MM.1S (cell line): ENCODE results near the gene NKIRAS2.

Experiments
- DNase-seq: peaks from one replicate; pipeline ENCODE4 v3.0.0-alpha.2; 2015
- H2AFZ ChIP-seq: fragments of 300-600 bp; sonication (generic); 2 replicates; pipeline ENCODE4 v1.6.0; 2016; ENCODE audit warnings: antibody characterized with exemption, low read length
- H3F3A ChIP-seq: fragments of 300-600 bp; sonication (generic); 2 replicates; pipeline ENCODE4 v1.6.1; 2016; ENCODE audit warnings: mild to moderate bottlenecking, antibody characterized with exemption, low read length, moderate library complexity, mixed read lengths; ENCODE audit not compliant: insufficient read depth
- H3K27ac ChIP-seq: fragments of 300-600 bp; sonication (generic); 2 replicates; pipeline ENCODE4 v1.5.1; 2016; ENCODE audit warnings: mild to moderate bottlenecking, low read length
- H3K27me3 ChIP-seq: fragments of 300-600 bp; sonication (generic); replicated peaks from 2 replicates; pipeline ENCODE4 v1.6.0; 2016; ENCODE audit warnings: low read length; ENCODE audit not compliant: insufficient read depth
- H3K36me3 ChIP-seq: fragments of 300-600 bp; sonication (generic); replicated peaks from 2 replicates; pipeline ENCODE4 v1.6.1; 2016; ENCODE audit warnings: mild to moderate bottlenecking, low read length, mixed read lengths; ENCODE audit not compliant: insufficient read depth
- H3K4me1 ChIP-seq: fragments of 300-600 bp; sonication (generic); 2 replicates; pipeline ENCODE4 v1.6.1; 2016; ENCODE audit warnings: low read length, mixed read lengths
- H3K4me2 ChIP-seq: fragments of 300-600 bp; sonication (generic); 2 replicates; pipeline ENCODE4 v1.6.0; 2016; ENCODE audit warnings: low read depth, low read length
- H3K4me3 ChIP-seq: fragments of 300-600 bp; sonication (generic); 2 replicates; pipeline ENCODE4 v1.5.1; 2016; ENCODE audit warnings: low read length, mixed read lengths
- H3K79me2 ChIP-seq: fragments of 300-600 bp; sonication (generic); 2 replicates; pipeline ENCODE4 v1.6.1; 2016; ENCODE audit warnings: mixed run types, low read length, mixed read lengths
- H3K9ac ChIP-seq: fragments of 300-600 bp; sonication (generic); 2 replicates; pipeline ENCODE4 v1.6.1; 2016; ENCODE audit warnings: low read length, mixed read lengths
- H3K9me2 ChIP-seq: fragments of 300-600 bp; sonication (generic); replicated peaks from 2 replicates; pipeline ENCODE4 v1.6.1; 2016; ENCODE audit warnings: mild to moderate bottlenecking, low read length, mixed read lengths; ENCODE audit not compliant: insufficient read depth
- H3K9me3 ChIP-seq: fragments of 300-600 bp; sonication (generic); replicated peaks from 2 replicates; pipeline ENCODE4 v1.6.1; 2016; ENCODE audit warnings: mild to moderate bottlenecking, low read length, mixed read lengths; ENCODE audit not compliant: insufficient read depth
- H4K20me1 ChIP-seq: fragments of 300-600 bp; sonication (generic); 2 replicates; pipeline ENCODE4 v1.6.1; 2016; ENCODE audit warnings: mild to moderate bottlenecking, low read length, moderate library complexity, mixed read lengths; ENCODE audit not compliant: insufficient read depth
- EZH2 ChIP-seq: fragments of 300-600 bp; sonication (generic); optimal IDR thresholded peaks from 2 replicates; pipeline ENCODE3; 2017; ENCODE audit warnings: low read depth, mild to moderate bottlenecking, antibody characterized with exemption, low read length, mixed read lengths
- EZH2phosphoT487 ChIP-seq: fragments of 300-600 bp; sonication (generic); IDR thresholded peaks from 2 replicates; pipeline ENCODE4 v1.6.1; 2018; ENCODE audit warnings: antibody characterized with exemption, low read length
- TF ChIP-seq, protein P1 (sequence below): fragments of 300-600 bp; sonication (generic); IDR thresholded peaks from 2 replicates; pipeline ENCODE4 v1.5.1; 2016; ENCODE audit warnings: antibody characterized with exemption, low read length, mixed read lengths

NKIRAS2 gene

DNA sequence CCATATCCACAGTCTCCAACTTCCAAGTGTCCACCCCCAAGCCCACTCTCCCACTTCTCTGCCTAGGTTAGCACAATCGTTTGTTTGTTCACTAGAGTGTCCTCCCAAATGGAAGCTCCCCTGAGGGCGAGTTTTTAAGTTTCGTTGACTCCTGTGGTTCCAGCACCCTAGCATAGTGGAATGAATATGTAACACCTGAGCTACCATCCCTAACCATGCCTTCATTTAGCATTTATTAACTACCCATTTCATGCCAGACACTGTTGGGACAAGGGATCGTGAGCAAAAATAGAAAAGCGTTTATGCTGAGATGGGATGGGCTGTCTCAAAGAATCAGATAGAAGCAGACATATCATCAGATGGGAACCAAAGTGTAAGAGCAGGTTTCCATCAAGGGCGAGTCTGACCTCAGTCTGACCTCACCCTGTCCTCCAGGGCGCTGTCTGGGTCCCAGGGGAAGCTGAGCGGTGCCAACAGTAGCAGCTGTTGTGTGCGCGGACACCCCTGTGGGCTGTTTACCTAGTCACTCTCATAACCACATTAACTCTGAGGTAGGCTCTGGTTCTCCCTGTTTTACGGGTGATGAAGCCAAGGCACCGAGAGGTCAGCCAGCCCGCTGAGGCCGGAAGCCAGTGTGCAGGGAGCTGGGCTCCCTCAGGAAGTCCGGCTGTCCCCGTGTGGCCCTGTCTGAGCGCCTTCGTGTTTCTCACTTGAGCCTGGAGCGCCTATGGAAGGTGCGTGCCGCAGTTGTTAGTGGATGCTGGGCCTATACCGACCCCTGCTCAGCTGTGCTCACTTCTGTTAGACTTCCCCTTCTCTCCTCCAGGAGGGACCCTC is 47.1 kb upstream of the NKIRAS2 start:
- H2AFZ ChIP-seq, result no peak overlapping the region
- no peaks in the 10 kb centered on the region for H3K9me2 ChIP-seq
- no peak for DNase-seq
- H3K36me3 ChIP-seq, result peaks cover 8% of the 10 kb centered on the region; the same call in 1 of the 2 replicates
- peaks cover 24% of the 10 kb centered on the region for H3K4me1 ChIP-seq
- H4K20me1 ChIP-seq, result no peaks in the 10 kb centered on the region
- H3K4me3 ChIP-seq, result no peak overlapping the region
- TF ChIP-seq EZH2phosphoT487 (no peak), EZH2 (no peak)
- TF ChIP-seq, protein P1, sequence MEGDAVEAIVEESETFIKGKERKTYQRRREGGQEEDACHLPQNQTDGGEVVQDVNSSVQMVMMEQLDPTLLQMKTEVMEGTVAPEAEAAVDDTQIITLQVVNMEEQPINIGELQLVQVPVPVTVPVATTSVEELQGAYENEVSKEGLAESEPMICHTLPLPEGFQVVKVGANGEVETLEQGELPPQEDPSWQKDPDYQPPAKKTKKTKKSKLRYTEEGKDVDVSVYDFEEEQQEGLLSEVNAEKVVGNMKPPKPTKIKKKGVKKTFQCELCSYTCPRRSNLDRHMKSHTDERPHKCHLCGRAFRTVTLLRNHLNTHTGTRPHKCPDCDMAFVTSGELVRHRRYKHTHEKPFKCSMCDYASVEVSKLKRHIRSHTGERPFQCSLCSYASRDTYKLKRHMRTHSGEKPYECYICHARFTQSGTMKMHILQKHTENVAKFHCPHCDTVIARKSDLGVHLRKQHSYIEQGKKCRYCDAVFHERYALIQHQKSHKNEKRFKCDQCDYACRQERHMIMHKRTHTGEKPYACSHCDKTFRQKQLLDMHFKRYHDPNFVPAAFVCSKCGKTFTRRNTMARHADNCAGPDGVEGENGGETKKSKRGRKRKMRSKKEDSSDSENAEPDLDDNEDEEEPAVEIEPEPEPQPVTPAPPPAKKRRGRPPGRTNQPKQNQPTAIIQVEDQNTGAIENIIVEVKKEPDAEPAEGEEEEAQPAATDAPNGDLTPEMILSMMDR, result no peak
- no peak overlapping the region for H3K4me2 ChIP-seq
- H3K27me3 ChIP-seq, result no peaks in the 10 kb centered on the region
- no peaks in the 10 kb centered on the region for H3K9me3 ChIP-seq
- H3F3A ChIP-seq, result peaks cover 22% of the 10 kb centered on the region
- no peak overlapping the region for H3K9ac ChIP-seq
- H3K27ac ChIP-seq, result no peak overlapping the region
- peaks cover 82% of the 10 kb centered on the region for H3K79me2 ChIP-seq

DNA sequence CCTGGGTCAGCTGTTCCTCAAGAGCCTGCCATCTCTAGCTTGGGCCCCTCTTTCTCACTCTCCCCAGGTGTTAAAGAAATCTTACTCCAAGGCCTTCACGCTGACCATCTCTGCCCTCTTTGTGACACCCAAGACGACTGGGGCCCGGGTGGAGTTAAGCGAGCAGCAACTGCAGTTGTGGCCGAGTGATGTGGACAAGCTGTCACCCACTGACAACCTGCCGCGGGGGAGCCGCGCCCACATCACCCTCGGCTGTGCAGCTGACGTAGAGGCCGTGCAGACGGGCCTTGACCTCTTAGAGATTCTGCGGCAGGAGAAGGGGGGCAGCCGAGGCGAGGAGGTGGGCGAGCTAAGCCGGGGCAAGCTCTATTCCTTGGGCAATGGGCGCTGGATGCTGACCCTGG is 46.5 kb upstream of the NKIRAS2 start:
- DNase-seq, result no peak
- Histone ChIP-seq H3F3A (peaks cover 24% of the 10 kb centered on the region), H3K4me1 (peaks cover 27% of the 10 kb centered on the region), H3K9me2 (no peaks in the 10 kb centered on the region), H3K27ac (no peak overlapping the region), H3K4me2 (no peak overlapping the region), H3K9ac (no peak overlapping the region), H3K4me3 (no peak overlapping the region), H3K36me3 (peaks cover 5% of the 10 kb centered on the region; the same call in 1 of the 2 replicates), H3K79me2 (peaks cover 80% of the 10 kb centered on the region), H4K20me1 (no peaks in the 10 kb centered on the region), H3K27me3 (no peaks in the 10 kb centered on the region), H3K9me3 (no peaks in the 10 kb centered on the region), H2AFZ (no peak overlapping the region)
- TF ChIP-seq EZH2phosphoT487, result no peak
- TF ChIP-seq, protein P1, result no peak

DNA sequence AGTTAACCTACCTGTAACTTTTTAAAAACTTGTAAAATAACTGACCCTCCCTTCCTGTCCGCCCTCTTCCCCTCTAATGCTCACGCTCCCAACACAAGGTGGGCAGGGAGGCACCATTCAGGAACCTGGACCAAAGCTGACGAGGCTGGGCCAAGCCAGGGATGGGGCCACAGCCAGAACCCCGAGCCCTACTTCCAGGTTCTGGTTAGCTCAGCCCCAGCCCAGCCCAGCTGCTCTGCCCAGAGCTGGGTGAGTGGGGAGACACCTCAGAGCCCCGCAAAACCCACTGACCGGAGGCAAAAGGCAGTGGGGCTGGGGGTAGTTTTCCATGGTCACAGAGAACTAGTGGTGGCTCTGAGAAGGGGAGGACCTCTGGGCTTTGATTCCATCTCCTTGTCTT is 45.9 kb upstream of the NKIRAS2 start:
- no peaks in the 10 kb centered on the region for H4K20me1 ChIP-seq
- no peaks in the 10 kb centered on the region for H3K9me3 ChIP-seq
- H3K4me2 ChIP-seq, result no peak overlapping the region
- H3F3A ChIP-seq, result peaks cover 24% of the 10 kb centered on the region
- H3K4me1 ChIP-seq, result peaks cover 27% of the 10 kb centered on the region
- H2AFZ ChIP-seq, result no peak overlapping the region
- no peak overlapping the region for H3K4me3 ChIP-seq
- peaks cover 73% of the 10 kb centered on the region for H3K79me2 ChIP-seq
- H3K27ac ChIP-seq, result no peak overlapping the region
- no peaks in the 10 kb centered on the region for H3K9me2 ChIP-seq
- H3K36me3 ChIP-seq, result peaks cover 5% of the 10 kb centered on the region; the same call in 1 of the 2 replicates
- H3K27me3 ChIP-seq, result no peaks in the 10 kb centered on the region
- no peak for DNase-seq
- no peak for TF ChIP-seq EZH2
- TF ChIP-seq EZH2phosphoT487, result no peak
- TF ChIP-seq, protein P1, result no peak
- no peak overlapping the region for H3K9ac ChIP-seq
